ENCODE measurements around the gene SLAMF8. TPM values are rescaled to one million over a fixed set of nuclear protein-coding genes. Genes with fewer than 3 reads are reported as not detected.
A peak's percentile ranks its signal among the peaks of the same experiment; 100 is the strongest.

The SLAMF8 gene
- total RNA-seq, 1 donor from 2014 or later, result not detected

- no peak overlapping the region for H3K4me3 Mint-ChIP-seq
- H3K36me3 Mint-ChIP-seq, result no peaks in the 10 kb centered on the region
- no peak for TF ChIP-seq CTCF (conservative IDR thresholded peaks at IDR 0.05)
- H3K4me1 Mint-ChIP-seq (ENCODE audit: unreplicated experiment), result no peaks in the 10 kb centered on the region
- H3K9me3 Mint-ChIP-seq, result no peaks in the 10 kb centered on the region
- no peak for DNase-seq (ENCODE audit: extremely low spot score, unreplicated experiment)
- no peak overlapping the region for H3K27ac Mint-ChIP-seq
- peaks cover 57% of the 10 kb centered on the region for H3K27me3 Mint-ChIP-seq
These were observed 21.7 kb downstream of the SLAMF8 start for GRCh38 chr1:159848326-159848725.

- Mint-ChIP-seq H3K4me3 (no peak overlapping the region), H3K27ac (no peak overlapping the region), H3K36me3 (no peaks in the 10 kb centered on the region), H3K9me3 (no peaks in the 10 kb centered on the region), H3K4me1 (ENCODE audit: unreplicated experiment) (peaks cover 7% of the 10 kb centered on the region), H3K27me3 (peaks cover 54% of the 10 kb centered on the region)
- TF ChIP-seq CTCF (conservative IDR thresholded peaks at IDR 0.05), result no peak
- no peak for DNase-seq (ENCODE audit: extremely low spot score, unreplicated experiment)
These were observed 23.1 kb downstream of the SLAMF8 start for GRCh38 chr1:159849626-159850366.

GRCh38 chr1:159851407-159851806, 24.7 kb downstream of the SLAMF8 start:
- DNase-seq (ENCODE audit: extremely low spot score, unreplicated experiment), result no peak
- H3K27me3 Mint-ChIP-seq, result peaks cover 53% of the 10 kb centered on the region
- no peak overlapping the region for H3K27ac Mint-ChIP-seq
- no peaks in the 10 kb centered on the region for H3K9me3 Mint-ChIP-seq
- H3K4me1 Mint-ChIP-seq (ENCODE audit: unreplicated experiment), result peaks cover 7% of the 10 kb centered on the region
- no peaks in the 10 kb centered on the region for H3K36me3 Mint-ChIP-seq
- H3K4me3 Mint-ChIP-seq, result no peak overlapping the region
- TF ChIP-seq CTCF (conservative IDR thresholded peaks at IDR 0.05), result no peak

GRCh38 chr1:159853417-159854115, 26.9 kb downstream of the SLAMF8 start:
- Mint-ChIP-seq H3K27ac (peak overlapping the region; percentile 79), H3K27me3 (peaks cover 57% of the 10 kb centered on the region), H3K4me3 (peak overlapping the region; percentile 93), H3K9me3 (no peaks in the 10 kb centered on the region), H3K4me1 (ENCODE audit: unreplicated experiment) (peaks cover 7% of the 10 kb centered on the region), H3K36me3 (no peaks in the 10 kb centered on the region)
- TF ChIP-seq CTCF (conservative IDR thresholded peaks at IDR 0.05), result no peak
- DNase-seq (ENCODE audit: extremely low spot score, unreplicated experiment), result no peak

GRCh38 chr1:159854116-159854692, 27.5 kb downstream of the SLAMF8 start:
- TF ChIP-seq CTCF (conservative IDR thresholded peaks at IDR 0.05), result no peak
- no peak for DNase-seq (ENCODE audit: extremely low spot score, unreplicated experiment)
- peaks cover 56% of the 10 kb centered on the region for H3K27me3 Mint-ChIP-seq
- H3K4me3 Mint-ChIP-seq, result peak overlapping the region; percentile 93
- H3K4me1 Mint-ChIP-seq (ENCODE audit: unreplicated experiment), result peaks cover 7% of the 10 kb centered on the region
- H3K36me3 Mint-ChIP-seq, result no peaks in the 10 kb centered on the region
- H3K9me3 Mint-ChIP-seq, result no peaks in the 10 kb centered on the region
- peak overlapping the region; percentile 79 for H3K27ac Mint-ChIP-seq
